ENCODE data around the gene ZP4. TPM values are rescaled to one million over a fixed set of nuclear protein-coding genes. Genes with fewer than 3 reads are reported as not detected.

Gene ZP4
- total and polyA plus RNA-seq, 2 of the 13 experiments (the other 11 are each of a cell fraction or from before 2014, with no cell fraction given), result not detected

- no peaks in the 10 kb centered on the region for H3K36me3 ChIP-seq (replicated peaks in 1 of 2; ENCODE audit: control insufficient read depth in 1 of 2, insufficient read depth in 2 of 2, low read length in 2 of 2)
- in situ Hi-C loops (cut with HindIII; ENCODE audit: extremely low pct_ligation_motif_present, low pct_unique_long_range_greater_than_20kb), result no loop called here
- CTCF ChIA-PET (ENCODE audit: low intra/inter-chr PET ratio, low total read pairs), result no interaction called here
- intact Hi-C loops (cut with micrococcal nuclease; ENCODE audit: unreplicated experiment), result no loop called here
- H2AFZ ChIP-seq (ENCODE audit: low read length), result no peak overlapping the region
- POLR2A ChIA-PET, result no interaction called here
- H3K4me3 ChIP-seq (replicated peaks in 1 of 3; ENCODE audit: insufficient read depth in 1 of 3, low read depth in 2 of 3, low read length in 3 of 3), result no peak overlapping the region
- TF ChIP-seq AGO2 (optimal IDR thresholded peaks at IDR 0.05; ENCODE audit: low read depth, low read length), result no peak
- no peak for TF ChIP-seq ZNF441 (CRISPR knock-in tag; IDR thresholded peaks at IDR 0.05; ENCODE audit: borderline replicate concordance)
- no peak for TF ChIP-seq NFKB2 (CRISPR knock-in tag; IDR thresholded peaks at IDR 0.05; ENCODE audit: borderline replicate concordance)
- TF ChIP-seq ATF1 (CRISPR knock-in tag; IDR thresholded peaks at IDR 0.05), result no peak
- no peak for TF ChIP-seq RFX5 (IDR thresholded peaks at IDR 0.05; ENCODE audit: low read depth, low read length)
- no peak for TF ChIP-seq POLR2AphosphoS2 (IDR thresholded peaks at IDR 0.05; ENCODE audit: low read depth, low read length)
- TF ChIP-seq ZNF143 (CRISPR knock-in tag; IDR thresholded peaks at IDR 0.05), result no peak
- no peak for TF ChIP-seq KLF11 (CRISPR knock-in tag; IDR thresholded peaks at IDR 0.05)
- no peak for TF ChIP-seq MTERF4 (CRISPR knock-in tag; IDR thresholded peaks at IDR 0.05)
- no peak for TF ChIP-seq ZNF18 (CRISPR knock-in tag; IDR thresholded peaks at IDR 0.05; ENCODE audit: insufficient replicate concordance)
- no peak for TF ChIP-seq EEA1 (CRISPR knock-in tag; IDR thresholded peaks at IDR 0.05; ENCODE audit: borderline replicate concordance)
- ATAC-seq (no peak), FAIRE-seq (no peak), DNase-seq (ENCODE audit: low spot score) (no peak)
- no TSS peak for BruUV-seq (replicated peaks)
- no peaks in the 10 kb centered on the region for H3K27me3 ChIP-seq (ENCODE audit: control insufficient read depth in 1 of 2, insufficient read depth in 2 of 2, low read length in 2 of 2)
- peaks cover 9% of the 10 kb centered on the region for H3K4me1 ChIP-seq (ENCODE audit: insufficient read depth, low read length)
- 23% methylated on average over 2 of the region's 2 CpGs for WGBS (ENCODE audit: low lambda C conversion rate)
- H3K79me2 ChIP-seq (ENCODE audit: insufficient read depth, low read length), result no peaks in the 10 kb centered on the region
- H3K9me3 ChIP-seq (ENCODE audit: low read length), result no peaks in the 10 kb centered on the region
- H3K27ac ChIP-seq (ENCODE audit: extremely low read length, insufficient read depth, low read length), result no peak overlapping the region
- H3K4me2 ChIP-seq (ENCODE audit: low read depth, low read length), result no peak overlapping the region
- H4K20me1 ChIP-seq (ENCODE audit: insufficient read depth, low read length), result no peaks in the 10 kb centered on the region
- H3K9ac ChIP-seq (ENCODE audit: insufficient read depth, low read depth, low read length), result no peak overlapping the region
Observed at GRCh38 chr1:237863234-237863633, 27.5 kb downstream of the ZP4 start.

Data from HepG2 (cell line).